Activated naive CD8-positive, alpha-beta T cell treated with anti-CD3 and anti-CD28 coated beads, Interleukin-2, amount 50 U/mL, for 16 hours (primary cell): Measurements from ENCODE around the gene RAB3GAP2.
"Not testable (repeated sequence)": the region's sequence is repeated elsewhere in the genome, so short reads cannot be mapped to it uniquely, and the experiment has no call there.

Experiments
- DNase-seq: peaks from one replicate; pipeline ENCODE4 v3.0.0-alpha.2; 2020; ENCODE audit warnings: low read depth, low spot score

The RAB3GAP2 gene

GRCh38 chr1:220272047-220272840, at the start of gene RAB3GAP2:
Gene RAB3GAP2 (minus strand): TSS chr1:220272453. CDS start chr1:220272337, 116 bp downstream.
- DNase-seq: peak; percentile 88

GRCh38 chr1:220321758-220322157, 49.5 kb upstream of the RAB3GAP2 start:
- no peak for DNase-seq

- no peak for DNase-seq
Observed at GRCh38 chr1:220320709-220321108, 48.5 kb upstream of the RAB3GAP2 start.

- no peak for DNase-seq
Observed at GRCh38 chr1:220318673-220319072, 46.4 kb upstream of the RAB3GAP2 start.

- DNase-seq: no peak
Observed at GRCh38 chr1:220317161-220317560, 44.9 kb upstream of the RAB3GAP2 start.

- no peak for DNase-seq
Observed at GRCh38 chr1:220316305-220316704, 44.1 kb upstream of the RAB3GAP2 start.

GRCh38 chr1:220315070-220315839, 43.0 kb upstream of the RAB3GAP2 start:
- no peak for DNase-seq

GRCh38 chr1:220313576-220313975, 41.3 kb upstream of the RAB3GAP2 start:
- DNase-seq: no peak

- not testable (repeated sequence) for DNase-seq
Observed at GRCh38 chr1:220310147-220310546, 37.9 kb upstream of the RAB3GAP2 start.

- no peak for DNase-seq
Observed at GRCh38 chr1:220307607-220308006, 35.4 kb upstream of the RAB3GAP2 start.

GRCh38 chr1:220306339-220306738, 34.1 kb upstream of the RAB3GAP2 start:
- DNase-seq: no peak

GRCh38 chr1:220303871-220304270, 31.6 kb upstream of the RAB3GAP2 start:
- no peak for DNase-seq

- no peak for DNase-seq
Observed at GRCh38 chr1:220301630-220302029, 29.4 kb upstream of the RAB3GAP2 start.

GRCh38 chr1:220300442-220301121, 28.3 kb upstream of the RAB3GAP2 start:
- DNase-seq: no peak

- DNase-seq: no peak
Observed at GRCh38 chr1:220299337-220299736, 27.1 kb upstream of the RAB3GAP2 start.

- DNase-seq: no peak
Observed at GRCh38 chr1:220298470-220299205, 26.4 kb upstream of the RAB3GAP2 start.

GRCh38 chr1:220296981-220297380, 24.7 kb upstream of the RAB3GAP2 start:
- no peak for DNase-seq

GRCh38 chr1:220294846-220295301, 22.6 kb upstream of the RAB3GAP2 start:
- DNase-seq: no peak

GRCh38 chr1:220291580-220291979, 19.3 kb upstream of the RAB3GAP2 start:
- DNase-seq: no peak

GRCh38 chr1:220290140-220290761, 18.0 kb upstream of the RAB3GAP2 start:
- no peak for DNase-seq

GRCh38 chr1:220287129-220287528, 14.9 kb upstream of the RAB3GAP2 start:
- no peak for DNase-seq
